Right cardiac atrium (tissue), 5 donors: Measurements from ENCODE around the gene SLC16A14. TPM values are rescaled to one million over a fixed set of nuclear protein-coding genes. Genes with fewer than 3 reads are reported as not detected.

ENCODE experiments used
- ATAC-seq, 2 donors: fragments of 200-7000 bp; cut with Tn5 transposase; one replicate each; pipeline versions ENCODE4 v1.8.0 to v1.9.1; 2020; ENCODE audit warnings: moderate library complexity in 2 of 2, mild to moderate bottlenecking in 1 of 2
- DNase-seq, 3 donors: peaks; one replicate each; pipeline ENCODE4 v3.0.0-alpha.2; 2020
- H3K27ac ChIP-seq: one replicate; pipeline ENCODE4 v1.5.1; 2013; ENCODE audit warnings: mild to moderate bottlenecking, low read length, control low read depth, moderate library complexity
- H3K27me3 ChIP-seq: one replicate; pipeline ENCODE4 v1.6.1; 2013; ENCODE audit not compliant: control insufficient read depth, insufficient read depth
- H3K4me1 ChIP-seq: one replicate; pipeline ENCODE4 v1.6.1; 2013; ENCODE audit warnings: low read length; ENCODE audit not compliant: control insufficient read depth, insufficient read depth
- H3K4me3 ChIP-seq: one replicate; pipeline ENCODE4 v1.5.1; 2013; ENCODE audit warnings: low read length, control low read depth
- H3K9me3 ChIP-seq: one replicate; pipeline ENCODE4 v1.6.1; 2013; ENCODE audit warnings: low read length; ENCODE audit not compliant: control insufficient read depth
- WGBS: extraction: QIAGEN DNeasy Blood & Tissue Kit; methylation state at CpG from one replicate; pipeline ENCODE4 v1.1.7; 2013; 5-methylcytosine and 5-hydroxymethylcytosine counted together
- intact Hi-C, 4 donors: fragments of 100-400 bp; cut with DNase I; formaldehyde crosslinking; loops; one replicate each; pipeline versions ENCODE4 v1.11.0 to v1.14.0; 2022 to 2023
- polyA plus RNA-seq: library from polyadenylated mRNA; stranded (reverse); fragments of 200-250 nt; gene quantifications from one replicate; pipeline ENCODE4 v1.2.3, GENCODE V29; 2013
- total RNA-seq, 4 donors: library from RNA; stranded (reverse); fragmentation: NEBNext Ultra II Directional; extraction: Animal tissue kit (Norgen Biotek cat#: 25700); gene quantifications; one replicate each; pipeline ENCODE4 v1.2.1, GENCODE V29; 2021
- donor health status: healthy with polysubstance abuse.
- donor health status: DM: no; HTN: yes; CAD: no.
- donor health status: DM: no; HTN: no; CAD: no.
- donor health status: DM: no; HTN: yes; CAD: no; lungs with severe emphysema.
- donor health status: DM: yes; HTN: yes; CAD: no.

The SLC16A14 gene
- total and polyA plus RNA-seq, 5 donors: 1.6 to 7.6 (median 5.8) TPM

DNA sequence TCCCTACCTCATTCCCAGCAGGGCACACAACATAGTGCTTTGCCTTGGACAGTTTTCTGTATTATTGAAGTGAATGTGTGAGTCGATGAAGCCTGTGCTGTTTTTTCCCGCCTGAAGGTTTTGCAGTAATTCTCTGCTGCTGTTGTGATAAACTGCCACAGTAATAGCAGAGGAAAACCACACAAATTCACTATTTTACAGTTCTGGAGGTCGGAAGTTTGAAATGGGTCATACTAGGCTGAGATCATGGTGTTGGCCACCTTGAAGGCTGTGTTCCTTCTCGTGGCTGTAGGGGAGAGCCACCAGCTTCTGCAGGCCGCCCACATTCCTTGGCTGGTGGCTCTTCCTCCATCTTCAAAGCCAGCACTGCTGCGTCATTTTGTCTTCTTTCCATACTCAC, 678 bp upstream of the SLC16A14 start:
- H3K4me3 ChIP-seq: no peak overlapping the region
- intact Hi-C loops: loop anchor here in 3 of 4 donors (10.0 kb wide), 3 partner anchors 65 to 95 kb away; no protein-coding TSS in a partner anchor
- ATAC-seq: no peak

DNA sequence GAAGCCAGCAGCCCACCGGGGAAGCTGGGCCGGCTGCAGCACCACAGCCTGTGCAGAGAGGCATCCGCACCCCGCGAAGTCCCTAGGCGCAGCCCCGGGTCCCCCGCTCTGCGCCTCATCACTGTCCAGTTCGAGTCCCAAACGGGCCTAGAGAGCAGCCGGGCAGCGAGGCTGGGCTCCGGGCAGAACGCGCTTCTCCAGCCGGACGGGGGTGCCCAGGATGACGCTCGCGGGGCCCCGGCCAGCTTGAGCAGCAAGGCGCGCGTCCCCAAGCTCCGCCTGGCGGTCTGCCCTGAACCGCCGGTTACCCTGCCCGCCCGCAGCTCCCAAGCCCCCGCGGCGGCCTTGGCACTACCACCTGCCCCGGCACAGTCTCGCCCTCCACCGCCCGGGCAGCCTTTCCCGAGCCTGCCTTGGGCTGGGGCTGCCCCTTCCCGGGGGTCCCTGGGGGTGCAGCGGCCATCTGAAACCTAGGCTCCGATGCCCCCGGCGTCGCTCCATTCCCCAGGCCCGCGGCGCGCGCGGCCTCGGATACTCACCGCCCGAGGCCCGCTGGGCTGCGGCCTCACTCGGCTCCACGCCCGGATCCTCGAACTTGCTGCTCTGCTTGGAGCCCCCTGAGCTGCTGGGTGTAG, 591 bp downstream of the SLC16A14 start:
- WGBS: under 1% methylated on average over 60 of the region's 60 CpGs

More for the DNA sequence above, 678 bp upstream of the SLC16A14 start:
- 94% methylated on average over 6 of the region's 6 CpGs for WGBS
- H3K9me3 ChIP-seq: no peaks in the 10 kb centered on the region
- H3K4me1 ChIP-seq: no peaks in the 10 kb centered on the region
- H3K27ac ChIP-seq: no peak overlapping the region
- H3K27me3 ChIP-seq: no peaks in the 10 kb centered on the region
- DNase-seq: no peak

DNA sequence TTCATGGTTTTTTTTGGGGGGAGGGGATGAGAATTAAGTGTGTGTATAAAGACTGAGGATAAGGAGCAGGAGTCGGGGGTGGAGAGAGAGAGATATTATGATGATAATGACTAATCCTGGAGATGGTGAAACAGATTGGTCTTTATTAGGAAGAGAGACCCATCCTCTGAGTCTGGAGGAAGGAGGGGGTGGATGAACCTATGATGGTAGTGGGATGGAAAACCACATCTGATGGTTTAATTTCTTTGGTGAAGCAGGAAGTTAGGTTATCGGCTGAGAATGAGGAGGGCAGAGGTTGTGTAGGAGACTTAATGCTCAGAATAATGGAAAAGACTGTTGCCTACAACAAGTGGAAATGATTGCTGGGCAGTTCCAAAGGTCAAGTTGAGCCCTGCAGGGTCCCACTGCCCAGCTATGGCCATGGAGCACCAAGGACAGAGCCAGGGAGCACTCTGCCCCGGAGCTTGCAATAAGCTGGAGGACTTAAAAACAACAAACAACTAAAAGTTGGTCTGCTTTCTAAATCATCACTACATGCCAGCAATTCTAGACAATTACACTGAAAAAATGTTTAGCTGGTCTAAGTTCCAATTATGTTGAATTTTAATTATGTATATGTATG, 7.9 kb downstream of the SLC16A14 start:
- Histone ChIP-seq H3K27ac (no peak overlapping the region), H3K4me3 (no peak overlapping the region), H3K4me1 (no peaks in the 10 kb centered on the region), H3K27me3 (no peaks in the 10 kb centered on the region), H3K9me3 (no peaks in the 10 kb centered on the region)
- no peak for ATAC-seq
- intact Hi-C loops: loop anchor here in 3 of 4 donors (10.0 kb wide), 3 partner anchors 56 to 104 kb away; no protein-coding TSS in a partner anchor
- WGBS: 85% methylated on average over 3 of the region's 3 CpGs
- DNase-seq: no peak

More for the DNA sequence above, 591 bp downstream of the SLC16A14 start:
- peak; percentile 61 to 86 (median 85) for DNase-seq
- Histone ChIP-seq H3K27ac (no peak overlapping the region), H3K4me1 (no peaks in the 10 kb centered on the region), H3K9me3 (no peaks in the 10 kb centered on the region), H3K4me3 (peak overlapping the region; percentile 52), H3K27me3 (no peaks in the 10 kb centered on the region)
- intact Hi-C loops: loop anchor here in 3 of 4 donors (10.0 kb wide), 3 partner anchors 63 to 97 kb away; no protein-coding TSS in a partner anchor
- peak; percentile 79 to 85 for ATAC-seq

DNA sequence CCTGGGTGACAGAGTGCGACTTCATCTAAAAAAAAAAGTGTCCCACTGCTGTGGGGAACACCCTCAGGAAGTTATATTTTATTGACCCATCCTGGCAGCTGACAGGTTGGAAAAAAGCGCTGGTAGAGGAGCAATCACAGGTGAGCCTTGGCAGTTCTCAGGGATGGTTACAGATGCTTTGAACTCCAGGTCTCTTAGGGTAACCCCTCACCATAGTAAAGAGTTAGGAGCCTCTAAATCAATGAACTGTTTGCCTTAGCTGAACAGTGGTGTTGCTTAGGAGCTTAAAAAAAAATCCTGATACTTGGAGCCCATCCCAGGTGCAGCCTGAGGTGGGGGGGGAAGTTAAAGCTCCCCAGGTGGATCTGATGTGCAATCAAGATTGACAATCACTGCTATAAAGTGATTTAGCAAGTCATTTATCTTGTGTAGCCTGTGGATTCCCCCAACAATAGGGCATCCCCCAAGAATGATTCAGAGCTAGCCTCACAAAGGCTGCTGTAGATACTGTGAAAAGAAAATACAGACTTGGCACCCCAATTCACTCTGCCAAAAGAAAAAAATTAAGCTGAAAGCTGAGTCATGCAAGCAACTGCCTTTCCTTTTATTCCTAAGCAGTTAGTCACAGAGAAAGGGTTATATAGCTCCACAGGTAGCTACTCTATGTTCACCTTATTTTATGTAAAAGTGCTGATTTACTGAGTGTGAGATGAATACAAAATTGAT, 14.8 kb downstream of the SLC16A14 start:
- intact Hi-C loops: no loop called here
- H3K9me3 ChIP-seq: no peaks in the 10 kb centered on the region
- H3K27ac ChIP-seq: no peak overlapping the region
- 97% methylated on average over 2 of the region's 2 CpGs for WGBS
- DNase-seq (no peak), ATAC-seq (peak; percentile 12 to 16)
- no peaks in the 10 kb centered on the region for H3K27me3 ChIP-seq
- no peaks in the 10 kb centered on the region for H3K4me1 ChIP-seq
- no peak overlapping the region for H3K4me3 ChIP-seq

GRCh38 chr2:230052299-230052698, 16.4 kb downstream of the SLC16A14 start:
- no peaks in the 10 kb centered on the region for H3K9me3 ChIP-seq
- 63% methylated on average over 2 of the region's 2 CpGs for WGBS
- intact Hi-C loops: no loop called here
- ATAC-seq (no peak), DNase-seq (no peak)
- H3K27me3 ChIP-seq: no peaks in the 10 kb centered on the region
- H3K27ac ChIP-seq: no peak overlapping the region
- no peaks in the 10 kb centered on the region for H3K4me1 ChIP-seq
- H3K4me3 ChIP-seq: no peak overlapping the region

DNA sequence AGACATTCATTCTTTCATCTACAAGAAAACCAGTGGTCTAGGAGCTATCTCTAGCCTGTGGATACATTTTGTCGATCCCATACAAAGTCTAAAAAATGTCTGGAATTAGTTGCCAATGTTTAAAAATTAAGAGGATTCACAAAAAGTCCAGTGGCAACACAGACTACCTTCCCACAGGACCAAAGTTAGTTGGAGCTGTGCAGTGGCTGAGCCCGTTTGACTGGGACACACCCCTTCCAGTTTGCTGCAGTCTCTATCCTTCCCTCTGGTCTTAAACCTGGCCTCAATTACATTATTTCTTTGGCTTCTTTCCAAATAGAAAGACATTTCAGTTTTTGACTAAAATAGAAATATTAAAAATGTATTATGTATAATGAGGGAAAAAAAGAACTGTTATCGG, 18.6 kb downstream of the SLC16A14 start:
- Histone ChIP-seq H3K27me3 (no peaks in the 10 kb centered on the region), H3K9me3 (no peaks in the 10 kb centered on the region), H3K4me1 (no peaks in the 10 kb centered on the region), H3K4me3 (no peak overlapping the region), H3K27ac (no peak overlapping the region)
- intact Hi-C loops: no loop called here
- no peak for ATAC-seq
- DNase-seq: no peak
- 51% methylated on average over 3 of the region's 3 CpGs for WGBS

DNA sequence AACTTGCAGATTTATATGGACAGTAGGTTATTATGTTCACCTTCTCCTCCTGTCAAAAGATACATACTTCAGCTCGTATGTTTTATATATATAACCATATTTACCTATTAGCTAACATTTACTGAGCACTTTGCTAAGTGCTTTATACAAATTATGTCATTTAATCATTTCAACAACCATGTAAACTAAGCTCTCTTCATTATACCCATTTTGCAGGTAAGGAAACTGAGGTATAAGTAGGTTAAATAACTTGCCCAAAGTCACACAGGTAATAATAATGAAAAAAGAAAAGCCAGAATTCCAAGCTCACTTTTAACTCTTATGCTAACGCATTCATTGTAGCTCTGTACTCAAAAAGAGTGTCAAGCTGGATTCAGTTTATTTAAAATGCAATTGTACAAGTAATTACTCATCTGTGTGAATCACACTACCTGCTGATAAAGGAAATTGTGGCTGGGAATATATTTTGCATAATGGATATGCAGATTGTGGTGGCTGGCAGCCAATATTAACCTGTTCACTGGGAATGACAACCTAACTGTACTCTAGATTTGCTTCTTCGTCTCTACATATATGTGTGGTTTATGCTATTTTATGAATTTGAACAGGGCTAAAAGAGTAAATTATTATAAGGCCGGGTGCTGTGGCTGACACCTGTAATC, 20.6 kb downstream of the SLC16A14 start:
- Histone ChIP-seq H3K27ac (no peak overlapping the region), H3K4me1 (no peaks in the 10 kb centered on the region), H3K27me3 (no peaks in the 10 kb centered on the region), H3K9me3 (no peaks in the 10 kb centered on the region), H3K4me3 (no peak overlapping the region)
- DNase-seq: no peak
- intact Hi-C loops: no loop called here
- no peak for ATAC-seq
- WGBS: 91% methylated on average over 4 of the region's 4 CpGs

GRCh38 chr2:230046491-230046890, 22.2 kb downstream of the SLC16A14 start:
- no peaks in the 10 kb centered on the region for H3K4me1 ChIP-seq
- H3K27ac ChIP-seq: no peak overlapping the region
- intact Hi-C loops: no loop called here
- 97% methylated on average over 16 of the region's 16 CpGs for WGBS
- H3K27me3 ChIP-seq: no peaks in the 10 kb centered on the region
- ATAC-seq (no peak), DNase-seq (no peak)
- H3K4me3 ChIP-seq: no peak overlapping the region
- H3K9me3 ChIP-seq: no peaks in the 10 kb centered on the region

GRCh38 chr2:230043461-230043860, 25.3 kb downstream of the SLC16A14 start:
- DNase-seq (no peak), ATAC-seq (no peak)
- no peaks in the 10 kb centered on the region for H3K9me3 ChIP-seq
- H3K4me1 ChIP-seq: no peaks in the 10 kb centered on the region
- no peak overlapping the region for H3K27ac ChIP-seq
- intact Hi-C loops: no loop called here
- WGBS: 76% methylated on average over 2 of the region's 2 CpGs
- no peaks in the 10 kb centered on the region for H3K27me3 ChIP-seq
- H3K4me3 ChIP-seq: no peak overlapping the region

DNA sequence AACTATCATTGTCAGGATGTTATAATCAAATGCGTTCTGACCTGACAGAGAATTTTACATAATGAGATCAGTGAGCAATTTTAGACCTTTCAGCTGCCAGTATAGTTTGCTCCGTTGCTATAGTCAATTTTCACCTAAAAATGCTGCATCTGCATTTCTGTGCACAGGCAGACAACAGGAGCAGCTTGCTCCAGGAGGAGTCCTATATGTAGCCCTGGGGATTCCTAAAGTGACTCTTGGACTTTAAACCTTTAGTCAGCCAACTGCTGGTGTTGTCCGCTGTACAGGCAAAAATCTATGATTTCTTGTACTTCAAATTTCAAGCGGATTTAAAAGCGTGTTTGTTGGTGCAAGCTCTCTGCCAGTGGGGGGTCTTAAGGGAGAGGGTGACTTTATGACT, 25.7 kb downstream of the SLC16A14 start:
- H3K9me3 ChIP-seq: no peaks in the 10 kb centered on the region
- ATAC-seq (no peak), DNase-seq (no peak)
- H3K4me1 ChIP-seq: no peaks in the 10 kb centered on the region
- H3K4me3 ChIP-seq: no peak overlapping the region
- H3K27ac ChIP-seq: no peak overlapping the region
- H3K27me3 ChIP-seq: no peaks in the 10 kb centered on the region
- 77% methylated on average over 5 of the region's 5 CpGs for WGBS
- intact Hi-C loops: no loop called here

- no peak overlapping the region for H3K27ac ChIP-seq
- H3K4me3 ChIP-seq: no peak overlapping the region
- intact Hi-C loops: no loop called here
- no peak for ATAC-seq
- no peaks in the 10 kb centered on the region for H3K4me1 ChIP-seq
- DNase-seq: no peak
- no peaks in the 10 kb centered on the region for H3K27me3 ChIP-seq
- H3K9me3 ChIP-seq: no peaks in the 10 kb centered on the region
- WGBS: 74% methylated on average over 1 of the region's 1 CpG
These were observed 26.5 kb downstream of the SLC16A14 start for GRCh38 chr2:230042195-230042594.
